BLaER1 treated with 17β-estradiol and CSF1 and Interleukin-3, amounts not matched to agents 10 nM and 100 nM (cell line): ENCODE results near the gene MFAP2.
A peak's percentile ranks its signal among the peaks of the same experiment; 100 is the strongest.
"Not testable (repeated sequence)": the region's sequence is repeated elsewhere in the genome, so short reads cannot be mapped to it uniquely, and the experiment has no call there.

Source experiments
- H3K27ac ChIP-seq, 11 experiments: shearing (Covaris generic); formaldehyde crosslinking; 2 replicates each; pipeline ENCODE4 v1.8.1; 2022
- H3K27me3 ChIP-seq, 11 experiments: shearing (Covaris generic); formaldehyde crosslinking; 2 replicates each; pipeline ENCODE4 v1.8.1; 2022
- H3K36me3 ChIP-seq, 11 experiments: shearing (Covaris generic); formaldehyde crosslinking; 2 replicates each; pipeline ENCODE4 v1.8.1; 2022
- H3K4me1 ChIP-seq, 10 experiments: shearing (Covaris generic); formaldehyde crosslinking; 2 replicates each; pipeline ENCODE4 v1.8.1; 2022
- H3K4me2 ChIP-seq, 11 experiments: shearing (Covaris generic); formaldehyde crosslinking; 2 replicates each; pipeline ENCODE4 v1.8.1; 2022
- H3K4me3 ChIP-seq, 10 experiments: shearing (Covaris generic); formaldehyde crosslinking; 2 replicates each; pipeline ENCODE4 v1.8.1; 2022
- H3K9ac ChIP-seq, 11 experiments: shearing (Covaris generic); formaldehyde crosslinking; 2 replicates each; pipeline ENCODE4 v1.8.1; 2022
- H3K9me3 ChIP-seq, 11 experiments: shearing (Covaris generic); formaldehyde crosslinking; replicated peaks in 1 of 11; 2 replicates each; pipeline ENCODE4 v1.8.1; 2022
- H4K20me1 ChIP-seq, 11 experiments: shearing (Covaris generic); formaldehyde crosslinking; 2 replicates each; pipeline ENCODE4 v1.8.1; 2022
- Cebpa-rat ChIP-seq, 11 experiments: shearing (Covaris generic); IDR thresholded peaks; 2 replicates each; pipeline ENCODE4 v1.8.1; 2022

Gene MFAP2

GRCh38 chr1:16944038-16944437 is 36.4 kb downstream of the MFAP2 start:
- H3K4me1 ChIP-seq, result peaks cover 34 to 57% (median 53%) of the 10 kb centered on the region in 10 experiments
- no peak overlapping the region for H3K4me3 ChIP-seq
- H3K9ac ChIP-seq, result peak overlapping the region in 1 of 11 experiments; percentile 21; a peak in 1 of 22 replicates
- peak overlapping the region in 10 of 11 experiments; percentile 27 to 97 (median 74); a peak in 18 of 22 replicates for H3K4me2 ChIP-seq
- peaks cover 0 to 40% (median 29%) of the 10 kb centered on the region in 11 experiments; a peak in 18 of 22 replicates for H4K20me1 ChIP-seq
- H3K27me3 ChIP-seq, result peaks cover 0 to 16% (median 0%) of the 10 kb centered on the region in 11 experiments; a peak in 3 of 22 replicates
- H3K36me3 ChIP-seq, result peaks cover 0 to 11% (median 0%) of the 10 kb centered on the region in 11 experiments; a peak in 5 of 22 replicates
- H3K27ac ChIP-seq, result no peak overlapping the region
- TF ChIP-seq Cebpa-rat (IDR thresholded peaks at IDR 0.05), result no peak
- H3K9me3 ChIP-seq, result no peaks in the 10 kb centered on the region

- not testable (repeated sequence) for H3K9me3 ChIP-seq, H3K27ac ChIP-seq, H3K4me2 ChIP-seq, H3K27me3 ChIP-seq, H4K20me1 ChIP-seq, H3K9ac ChIP-seq, H3K4me3 ChIP-seq
- H3K36me3 ChIP-seq, result peaks cover 0 to 16% (median 5%) of the 10 kb centered on the region in 11 experiments; a peak in 8 of 22 replicates
- peaks cover 9 to 14% (median 11%) of the 10 kb centered on the region in 10 experiments; a peak in 18 of 20 replicates for H3K4me1 ChIP-seq
Measured at GRCh38 chr1:16939386-16940180, 40.8 kb downstream of the MFAP2 start.

- Histone ChIP-seq H3K4me3 (no peak overlapping the region), H3K4me1 (peaks cover 1 to 5% (median 2%) of the 10 kb centered on the region in 10 experiments; a peak in 17 of 20 replicates), H4K20me1 (peaks cover 0 to 8% (median 0%) of the 10 kb centered on the region in 11 experiments; a peak in 4 of 22 replicates), H3K4me2 (no peak overlapping the region), H3K9ac (no peak overlapping the region), H3K27ac (no peak overlapping the region), H3K36me3 (peaks cover 0 to 14% (median 5%) of the 10 kb centered on the region in 11 experiments; a peak in 7 of 22 replicates), H3K9me3 (no peaks in the 10 kb centered on the region), H3K27me3 (no peaks in the 10 kb centered on the region)
- TF ChIP-seq Cebpa-rat (IDR thresholded peaks at IDR 0.05), result no peak
Measured at GRCh38 chr1:16938351-16939321, 41.8 kb downstream of the MFAP2 start.

- not testable (repeated sequence) for H3K27ac ChIP-seq, H3K4me2 ChIP-seq, H3K4me1 ChIP-seq, H3K27me3 ChIP-seq, H3K9me3 ChIP-seq, H3K4me3 ChIP-seq, H4K20me1 ChIP-seq
- Histone ChIP-seq H3K9ac (0 out of 22 replicates have a peak overlapping the region, but pooled peaks of 1 of the 11 experiments have one; percentile 1), H3K36me3 (peaks cover 0 to 14% (median 5%) of the 10 kb centered on the region in 11 experiments; a peak in 7 of 22 replicates)
Measured at GRCh38 chr1:16936580-16936979, 43.8 kb downstream of the MFAP2 start.

- H3K4me2 ChIP-seq, H3K9ac ChIP-seq, H3K4me3 ChIP-seq, H3K9me3 ChIP-seq, H3K27me3 ChIP-seq, H3K27ac ChIP-seq: not testable (repeated sequence)
- peaks cover 0 to 32% (median 0%) of the 10 kb centered on the region in 11 experiments; a peak in 4 of 22 replicates for H4K20me1 ChIP-seq
- peaks cover 0 to 11% (median 5%) of the 10 kb centered on the region in 11 experiments; a peak in 7 of 22 replicates for H3K36me3 ChIP-seq
- H3K4me1 ChIP-seq, result peaks cover 0 to 16% (median 12%) of the 10 kb centered on the region in 10 experiments; a peak in 13 of 20 replicates
Measured at GRCh38 chr1:16933945-16934344, 46.5 kb downstream of the MFAP2 start.

GRCh38 chr1:16931206-16931934 is 49.0 kb downstream of the MFAP2 start:
- Histone ChIP-seq H3K4me1 (peaks cover 0 to 42% (median 31%) of the 10 kb centered on the region in 10 experiments; a peak in 15 of 20 replicates), H4K20me1 (peaks cover 0 to 43% (median 0%) of the 10 kb centered on the region in 11 experiments; a peak in 9 of 22 replicates)
- not testable (repeated sequence) for H3K9ac ChIP-seq, H3K27me3 ChIP-seq, H3K4me3 ChIP-seq, H3K27ac ChIP-seq, H3K36me3 ChIP-seq, H3K9me3 ChIP-seq, H3K4me2 ChIP-seq

- Histone ChIP-seq H3K9ac (peak overlapping the region in 2 of 11 experiments; percentile 5 to 6; a peak in 1 of 22 replicates), H4K20me1 (peaks cover 0 to 61% (median 0%) of the 10 kb centered on the region in 11 experiments; a peak in 10 of 22 replicates), H3K4me1 (peaks cover 12 to 60% (median 48%) of the 10 kb centered on the region in 10 experiments; a peak in 19 of 20 replicates), H3K4me2 (peak overlapping the region in 8 of 11 experiments; percentile 13 to 69 (median 48); a peak in 14 of 22 replicates)
- H3K4me3 ChIP-seq, H3K9me3 ChIP-seq, H3K36me3 ChIP-seq, H3K27ac ChIP-seq, H3K27me3 ChIP-seq: not testable (repeated sequence)
Measured at GRCh38 chr1:16929146-16930041, 51.0 kb downstream of the MFAP2 start.
